GM21423 (cell line): Measurements from ENCODE around the gene KLHL29.

Experiments used
- ATAC-seq: cut with Tn5 transposase; IDR thresholded peaks from one replicate; pipeline ENCODE4 v1.9.1; 2021; ENCODE audit warnings: mild to moderate bottlenecking, moderate library complexity; ENCODE audit not compliant: unreplicated experiment

The KLHL29 gene

GRCh38 chr2:23601301-23601965 lies 216.5 kb downstream of the KLHL29 start:
- no peak for ATAC-seq

DNA sequence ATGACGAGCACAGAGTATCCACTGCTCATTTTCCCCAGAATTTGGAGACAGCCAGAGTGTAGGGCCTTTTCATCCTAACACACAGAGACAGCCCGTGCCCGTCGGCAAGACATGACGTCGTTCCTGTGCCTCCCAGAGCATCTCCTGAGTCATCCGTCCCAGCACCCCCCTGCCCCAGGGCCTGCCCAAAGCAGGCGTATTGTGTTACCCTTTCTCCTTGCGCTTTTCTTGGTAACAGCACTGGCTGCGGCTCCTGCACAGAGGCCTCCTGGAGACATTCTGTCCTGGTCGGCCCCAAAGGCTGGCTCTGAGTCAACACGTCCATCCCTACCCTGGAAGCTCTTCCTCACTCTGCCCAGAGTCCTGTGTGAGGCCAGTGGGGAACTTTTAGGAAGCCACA lies 217.1 kb downstream of the KLHL29 start:
- ATAC-seq, result no peak

GRCh38 chr2:23603156-23603555 lies 218.2 kb downstream of the KLHL29 start:
- no peak for ATAC-seq

DNA sequence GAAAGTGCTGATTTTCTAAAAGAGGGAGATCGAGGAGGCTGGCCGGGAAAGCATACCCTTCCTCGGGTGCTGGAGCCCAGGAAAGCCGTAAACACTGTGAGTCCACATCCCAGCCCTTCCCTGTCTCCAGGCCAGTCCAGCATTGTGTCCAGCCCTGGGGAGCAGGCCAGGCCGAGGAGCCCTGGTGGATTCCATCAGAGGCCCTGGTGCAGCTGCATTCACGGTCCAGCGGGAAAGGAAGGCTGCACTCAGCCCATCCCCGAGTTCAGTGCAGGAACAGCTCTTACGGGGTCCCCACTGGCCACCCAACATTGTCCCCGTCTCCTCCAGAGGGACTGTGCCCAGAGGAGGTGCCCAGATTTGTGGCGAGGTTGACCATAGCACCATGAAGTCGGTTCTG lies 218.6 kb downstream of the KLHL29 start:
- ATAC-seq, result no peak

GRCh38 chr2:23604731-23605130 lies 219.8 kb downstream of the KLHL29 start:
- no peak for ATAC-seq

DNA sequence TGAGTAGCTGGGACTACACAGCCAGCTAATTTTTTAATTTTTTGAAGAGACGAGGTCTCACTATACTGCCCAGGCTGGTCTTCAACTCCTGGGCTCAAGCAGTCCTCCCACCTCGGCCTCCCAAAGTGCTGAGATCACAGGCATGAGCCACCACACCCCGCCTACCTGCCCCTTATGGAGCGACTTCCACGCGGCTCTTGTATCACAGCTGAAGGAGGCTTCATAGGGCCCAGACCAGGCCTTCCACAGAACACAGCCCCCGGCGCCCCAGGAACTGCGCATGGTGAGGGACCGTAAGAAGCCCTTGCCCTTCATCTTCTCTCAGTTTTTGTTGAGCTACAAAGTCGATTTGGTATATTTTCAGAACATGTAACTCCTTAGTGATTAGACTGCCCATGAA lies 220.3 kb downstream of the KLHL29 start:
- no peak for ATAC-seq

GRCh38 chr2:23606196-23606595 lies 221.2 kb downstream of the KLHL29 start:
- ATAC-seq, result no peak

- ATAC-seq, result no peak
Observed at GRCh38 chr2:23606968-23607367, 222.0 kb downstream of the KLHL29 start.

DNA sequence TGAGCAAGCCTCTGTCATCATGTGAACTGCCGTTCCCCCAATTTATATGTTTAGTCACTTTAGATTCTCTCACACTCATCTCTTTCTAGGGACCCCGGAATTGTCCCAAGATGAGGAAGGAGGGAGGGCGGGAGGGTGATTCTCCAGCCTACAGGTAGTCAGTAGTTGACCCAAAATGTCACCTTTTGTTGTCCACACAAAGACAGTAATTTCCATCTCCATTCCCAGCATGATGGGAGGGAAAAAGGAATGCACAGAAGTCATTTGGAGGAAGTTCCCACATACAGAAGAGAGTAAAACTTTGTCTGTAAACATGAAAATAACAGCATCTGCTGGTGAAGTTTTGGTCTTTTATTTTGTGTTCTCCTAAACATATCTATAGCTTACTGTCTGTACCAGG lies 222.9 kb downstream of the KLHL29 start:
- no peak for ATAC-seq

GRCh38 chr2:23609254-23609653 lies 224.3 kb downstream of the KLHL29 start:
- no peak for ATAC-seq

- ATAC-seq, result no peak
Observed at GRCh38 chr2:23611839-23612238, 226.9 kb downstream of the KLHL29 start.

GRCh38 chr2:23614701-23615100 lies 229.7 kb downstream of the KLHL29 start:
- no peak for ATAC-seq

- no peak for ATAC-seq
Observed at GRCh38 chr2:23615216-23616020, 230.4 kb downstream of the KLHL29 start.

DNA sequence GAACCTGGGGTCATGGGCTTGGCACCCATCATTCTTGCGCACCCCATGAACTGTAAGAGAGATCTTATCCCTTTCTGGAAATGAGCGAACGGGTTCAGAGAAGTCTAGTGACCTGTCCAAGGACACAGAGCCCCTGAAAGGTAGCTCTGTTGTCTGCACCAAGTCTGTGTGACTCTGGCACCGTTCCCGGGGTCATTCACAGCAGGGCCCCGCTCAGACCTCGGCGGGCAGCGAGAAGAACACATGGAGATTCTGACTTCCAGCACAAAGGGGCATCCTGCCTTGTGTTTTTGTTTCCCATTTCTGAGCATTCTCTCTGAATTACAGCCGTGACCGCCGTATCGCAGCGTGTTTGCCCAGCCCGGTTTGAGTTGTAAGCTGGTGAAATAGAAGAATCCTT lies 231.7 kb downstream of the KLHL29 start:
- no peak for ATAC-seq

DNA sequence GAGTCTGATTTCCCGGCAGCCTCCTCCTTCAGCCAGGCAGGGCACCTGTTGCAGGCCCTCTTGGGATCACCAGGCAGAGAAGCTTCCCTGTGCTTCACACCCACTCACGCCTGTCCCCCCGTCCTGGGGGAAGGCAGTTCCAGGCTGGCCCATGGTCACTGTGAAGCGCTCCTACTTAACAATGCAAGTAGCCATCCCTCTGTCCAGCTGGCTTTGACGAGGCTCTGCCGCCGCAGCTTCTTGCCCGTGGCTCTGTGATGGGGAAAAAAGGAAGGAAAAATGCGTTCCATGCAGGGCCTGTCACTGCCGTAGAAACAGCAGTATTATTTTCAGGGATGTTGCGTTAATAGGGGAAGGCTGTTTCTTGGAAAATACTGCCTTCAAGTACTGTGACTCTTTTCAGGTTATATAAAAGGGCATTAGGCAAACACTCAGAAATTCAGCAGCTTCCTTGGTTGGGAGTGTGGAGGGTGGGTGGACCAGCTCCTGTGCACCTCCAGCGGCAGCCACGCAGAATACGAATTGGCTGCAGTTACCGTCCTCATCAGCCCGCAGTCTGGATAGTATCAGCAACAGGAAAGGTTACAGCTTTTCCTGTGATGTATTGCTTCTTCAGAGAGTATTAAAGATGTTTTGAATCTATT lies 232.3 kb downstream of the KLHL29 start:
- ATAC-seq, result no peak

- no peak for ATAC-seq
Observed at GRCh38 chr2:23617811-23618215, 232.8 kb downstream of the KLHL29 start.

DNA sequence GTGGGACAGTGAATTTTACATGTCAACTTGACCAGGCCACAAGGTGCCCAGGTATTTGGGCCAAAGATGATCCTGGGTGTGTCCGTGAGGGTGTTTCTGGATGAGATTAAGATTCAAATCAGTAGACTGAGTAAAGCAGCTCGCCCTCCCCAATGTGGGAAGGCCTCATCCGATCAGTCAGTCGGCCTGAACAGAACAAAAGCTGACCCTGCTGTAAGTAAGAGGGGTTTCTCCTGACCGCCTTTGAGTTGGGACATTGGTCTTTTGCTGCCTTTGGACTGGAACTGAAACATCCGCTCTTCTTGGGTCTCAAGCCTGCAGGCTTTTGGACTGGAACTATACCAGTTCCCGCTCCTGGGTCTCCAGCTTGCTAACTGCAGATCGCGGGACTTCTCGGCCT lies 233.3 kb downstream of the KLHL29 start:
- no peak for ATAC-seq

DNA sequence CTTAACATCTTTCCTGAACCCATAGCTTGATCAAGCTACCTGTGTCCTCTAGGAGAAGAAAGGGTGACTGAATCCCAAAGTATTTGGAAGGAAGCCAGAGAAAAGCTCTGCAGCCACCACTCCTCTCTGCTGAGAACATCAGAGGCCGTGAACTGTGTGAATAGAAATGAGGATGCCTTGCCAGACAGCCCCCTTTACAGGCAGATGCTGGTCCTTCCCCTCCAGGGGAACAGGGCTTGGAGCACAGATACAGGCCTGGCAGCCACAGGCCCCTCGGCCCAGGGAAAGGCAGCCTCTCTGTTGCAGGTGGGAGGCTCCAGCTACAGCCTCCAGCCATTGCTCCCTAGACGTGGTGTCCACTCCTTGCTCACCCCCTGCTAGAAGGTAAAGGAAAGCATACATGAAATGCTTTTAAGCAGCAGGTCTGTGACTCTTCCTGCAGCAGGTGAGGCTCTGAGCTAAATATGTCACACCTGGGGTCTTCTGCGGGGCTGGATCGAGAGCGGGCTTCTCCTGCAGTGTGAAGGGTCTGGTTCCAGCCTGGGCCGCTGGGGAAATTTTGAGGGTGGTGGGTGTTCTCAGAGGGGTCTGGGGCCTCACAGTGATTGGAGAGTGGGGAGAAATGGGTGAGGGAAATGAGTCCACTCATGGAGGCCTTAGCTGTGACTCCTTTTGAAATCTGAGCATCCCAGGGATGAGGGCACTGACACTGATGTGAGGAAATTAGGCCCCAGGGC lies 234.0 kb downstream of the KLHL29 start:
- no peak for ATAC-seq

DNA sequence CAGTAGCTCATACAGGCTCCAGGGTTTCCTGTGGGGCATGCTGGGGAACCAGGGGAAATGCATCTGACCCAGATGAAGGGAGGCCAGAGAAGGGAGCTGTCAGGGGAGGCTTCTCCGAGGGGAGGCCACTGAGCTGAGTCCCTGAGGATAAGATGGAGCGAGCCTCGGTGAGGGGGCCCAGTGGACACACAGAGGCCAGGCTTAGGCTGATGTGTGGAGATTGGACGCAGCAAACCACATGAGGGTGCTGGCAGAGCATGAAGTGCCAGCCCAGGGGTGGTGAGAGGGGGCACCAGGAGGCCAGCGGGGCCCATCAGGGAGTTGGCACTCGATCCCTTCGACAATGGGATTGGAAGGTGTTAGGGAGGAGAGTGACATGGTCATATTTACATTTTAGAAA lies 235.0 kb downstream of the KLHL29 start:
- ATAC-seq, result no peak

DNA sequence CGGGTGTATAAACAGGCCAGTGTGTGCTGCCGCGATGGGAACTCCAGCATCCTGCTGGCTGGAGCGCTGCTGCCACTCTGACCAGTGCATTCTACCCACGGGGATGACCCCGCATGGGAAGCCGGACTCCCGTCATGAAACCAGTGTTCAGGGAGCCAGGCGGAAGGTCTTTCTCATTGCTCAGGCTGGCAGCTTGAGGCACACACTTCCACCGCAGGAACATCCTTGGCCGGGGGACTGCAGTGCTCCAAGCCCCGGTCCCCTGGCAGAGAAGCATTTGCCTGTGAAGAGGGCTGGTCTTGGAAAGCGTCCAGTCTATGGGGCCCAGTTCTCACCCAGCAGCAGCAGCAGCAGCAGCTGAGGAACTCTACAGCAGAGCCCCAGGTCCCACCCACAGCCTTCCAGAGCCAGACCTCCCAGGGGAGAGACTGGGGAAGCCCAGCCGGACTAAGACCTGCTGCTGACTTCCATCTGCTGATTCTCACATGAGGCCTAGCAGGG lies 235.9 kb downstream of the KLHL29 start:
- ATAC-seq, result no peak

- ATAC-seq, result no peak
Observed at GRCh38 chr2:23621616-23622015, 236.6 kb downstream of the KLHL29 start.
